Endodermal cell (in vitro differentiated cells): Measurements from ENCODE around the gene BCL11A. TPM values are rescaled to one million over a fixed set of nuclear protein-coding genes. Genes with fewer than 3 reads are reported as not detected.

Source experiments
- DNase-seq: peaks from one replicate; pipeline ENCODE4 v3.0.0-alpha.2; 2017
- H3K27ac ChIP-seq: 2 replicates; pipeline ENCODE4 v1.5.1; 2013; ENCODE audit warnings: mild to moderate bottlenecking, low read depth, low read length, moderate library complexity
- H3K27me3 ChIP-seq: 2 replicates; pipeline ENCODE4 v1.6.1; 2013; ENCODE audit warnings: mild to moderate bottlenecking, low read length, moderate library complexity; ENCODE audit not compliant: insufficient read depth, control insufficient read depth, poor library complexity, severe bottlenecking
- H3K36me3 ChIP-seq: 2 replicates; pipeline ENCODE4 v1.7.0; 2013; ENCODE audit warnings: mild to moderate bottlenecking, low read length, moderate library complexity; ENCODE audit not compliant: control insufficient read depth, insufficient read depth
- H3K4me1 ChIP-seq: one replicate; pipeline ENCODE4 v1.7.0; 2013; ENCODE audit warnings: low read length; ENCODE audit not compliant: control insufficient read depth, insufficient read depth
- H3K4me3 ChIP-seq: 2 replicates; pipeline ENCODE4 v1.5.1; 2013; ENCODE audit warnings: mild to moderate bottlenecking, low read length, moderate library complexity
- H3K9ac ChIP-seq: 2 replicates; pipeline ENCODE4 v1.6.1; 2013; ENCODE audit warnings: mild to moderate bottlenecking, low read length, moderate library complexity; ENCODE audit not compliant: poor library complexity, severe bottlenecking; ENCODE audit errors: extremely low read depth
- H3K9me3 ChIP-seq: 2 replicates; pipeline ENCODE4 v1.6.1; 2013; ENCODE audit warnings: mild to moderate bottlenecking, low read length, moderate library complexity; ENCODE audit not compliant: control insufficient read depth
- H3K27ac Mint-ChIP-seq: 2 replicates; pipeline ENCODE4 v1.8.0; 2020; ENCODE audit warnings: mixed read lengths
- H3K27me3 Mint-ChIP-seq: 2 replicates; pipeline ENCODE4 v1.8.0; 2021; ENCODE audit warnings: mild to moderate bottlenecking, mixed read lengths; ENCODE audit not compliant: insufficient read depth
- H3K36me3 Mint-ChIP-seq: 2 replicates; pipeline ENCODE4 v1.8.0; 2020; ENCODE audit warnings: low read depth, mixed read lengths
- H3K4me1 Mint-ChIP-seq: 2 replicates; pipeline ENCODE4 v1.8.0; 2020; ENCODE audit warnings: mixed read lengths
- H3K4me3 Mint-ChIP-seq: 2 replicates; pipeline ENCODE4 v1.8.0; 2020; ENCODE audit warnings: mild to moderate bottlenecking, moderate library complexity, mixed read lengths
- H3K9me3 Mint-ChIP-seq: 2 replicates; pipeline ENCODE4 v1.8.0; 2020; ENCODE audit warnings: mild to moderate bottlenecking, mixed read lengths
- CTCF ChIP-seq: fragments of 200-600 bp; sonication (generic); conservative IDR thresholded peaks from 2 replicates; pipeline ENCODE4 v1.5.0; 2021; ENCODE audit warnings: antibody characterized with exemption, mild to moderate bottlenecking
- WGBS, 2 experiments: methylation state at CpG; one replicate each; pipeline versions ENCODE4 v1.1.5 to v1.1.7; 2013; ENCODE audit warnings: missing lambda C conversion rate in 2 of 2, mixed read lengths in 1 of 2; ENCODE audit not compliant: insufficient coverage in 1 of 2, insufficient read length in 1 of 2; 5-methylcytosine and 5-hydroxymethylcytosine counted together
- total RNA-seq, 2 donors: library from RNA; stranded (reverse); fragmentation: NEBNext Ultra II Directional in 1 of 2; extraction: Animal tissue kit (Norgen Biotek cat#: 25700) in 1 of 2; gene quantifications; 2 replicates in 1 of 2; 3 replicates in 1 of 2; pipeline ENCODE4 v1.2.1, GENCODE V29; 2021

The BCL11A gene
- total RNA-seq, 2 donors from 2014 or later = 14.7 to 16.3 TPM

DNA sequence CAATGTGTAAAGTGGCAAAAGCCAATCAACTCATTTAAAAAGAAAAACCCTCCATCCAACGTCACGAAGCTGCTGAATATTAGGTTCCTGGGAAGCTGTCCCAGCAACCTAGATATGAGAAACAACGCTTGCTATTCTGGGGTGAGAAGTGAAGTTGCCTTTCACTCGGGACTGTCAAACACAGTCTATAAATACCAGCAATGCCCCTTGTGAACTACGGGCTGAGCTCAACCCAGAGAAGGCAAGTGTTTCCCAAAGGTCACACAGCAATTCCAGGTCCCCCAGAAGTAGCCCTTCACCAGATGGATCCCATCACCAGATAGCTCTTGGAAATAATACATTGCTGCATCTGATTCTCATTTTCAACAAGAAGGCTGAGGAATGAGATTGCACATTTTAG is 67.9 kb downstream of the BCL11A start:
- peaks cover 2% of the 10 kb centered on the region for H3K4me1 ChIP-seq
- no peaks in the 10 kb centered on the region for H3K36me3 Mint-ChIP-seq

GRCh38 chr2:60485055-60485454 is 68.4 kb downstream of the BCL11A start:
- H3K36me3 Mint-ChIP-seq = no peaks in the 10 kb centered on the region
- Histone ChIP-seq H3K36me3 (no peaks in the 10 kb centered on the region), H3K9ac (no peak overlapping the region), H3K9me3 (no peaks in the 10 kb centered on the region), H3K4me1 (peaks cover 2% of the 10 kb centered on the region), H3K27me3 (peaks cover 35% of the 10 kb centered on the region), H3K4me3 (no peak overlapping the region), H3K27ac (no peak overlapping the region)
- DNase-seq = peak; percentile 47
- no peak overlapping the region for H3K27ac Mint-ChIP-seq
- WGBS, 2 experiments = 93 to 100% methylated on average over 3 to 4 of the region's 4 CpGs
- H3K27me3 Mint-ChIP-seq = peaks cover 45% of the 10 kb centered on the region
- H3K4me1 Mint-ChIP-seq = peaks cover 19% of the 10 kb centered on the region
- no peaks in the 10 kb centered on the region for H3K9me3 Mint-ChIP-seq
- TF ChIP-seq CTCF = no peak
- no peak overlapping the region for H3K4me3 Mint-ChIP-seq

More for the DNA sequence above, 67.9 kb downstream of the BCL11A start:
- Histone ChIP-seq H3K27me3 (peaks cover 30% of the 10 kb centered on the region), H3K9me3 (no peaks in the 10 kb centered on the region), H3K36me3 (no peaks in the 10 kb centered on the region), H3K27ac (no peak overlapping the region), H3K4me3 (no peak overlapping the region), H3K9ac (no peak overlapping the region)
- H3K27ac Mint-ChIP-seq = no peak overlapping the region
- WGBS, 2 experiments = 98 to 100% methylated on average over 1 to 5 of the region's 5 CpGs
- TF ChIP-seq CTCF = no peak
- no peaks in the 10 kb centered on the region for H3K9me3 Mint-ChIP-seq
- DNase-seq = no peak
- H3K27me3 Mint-ChIP-seq = peaks cover 40% of the 10 kb centered on the region
- peaks cover 14% of the 10 kb centered on the region for H3K4me1 Mint-ChIP-seq
- no peak overlapping the region for H3K4me3 Mint-ChIP-seq

GRCh38 chr2:60484133-60484645 is 69.3 kb downstream of the BCL11A start:
- H3K4me3 Mint-ChIP-seq = no peak overlapping the region
- peaks cover 2% of the 10 kb centered on the region for H3K4me1 ChIP-seq
- DNase-seq = peak; percentile 60

More at GRCh38 chr2:60484133-60484645, 69.3 kb downstream of the BCL11A start:
- Histone ChIP-seq H3K9me3 (no peaks in the 10 kb centered on the region), H3K27me3 (peaks cover 43% of the 10 kb centered on the region), H3K4me3 (no peak overlapping the region), H3K9ac (no peak overlapping the region), H3K36me3 (no peaks in the 10 kb centered on the region), H3K27ac (no peak overlapping the region)
- H3K27me3 Mint-ChIP-seq = peaks cover 54% of the 10 kb centered on the region
- H3K9me3 Mint-ChIP-seq = no peaks in the 10 kb centered on the region
- H3K36me3 Mint-ChIP-seq = no peaks in the 10 kb centered on the region
- 51 to 81% methylated on average over 7 of the region's 7 CpGs for WGBS, 2 experiments
- no peak overlapping the region for H3K27ac Mint-ChIP-seq
- peaks cover 21% of the 10 kb centered on the region for H3K4me1 Mint-ChIP-seq
- no peak for TF ChIP-seq CTCF
